Measurements from ENCODE around the gene ZC2HC1C.

ZC2HC1C gene

GRCh38 chr14:75128596-75128990 lies 59.2 kb downstream of the ZC2HC1C start:
- H3K36me3 ChIP-seq (ENCODE audit: control insufficient read depth, insufficient read depth, low read length) = no peaks in the 10 kb centered on the region; the same call in 1 of the 2 replicates
- TF ChIP-seq, protein P1, sequence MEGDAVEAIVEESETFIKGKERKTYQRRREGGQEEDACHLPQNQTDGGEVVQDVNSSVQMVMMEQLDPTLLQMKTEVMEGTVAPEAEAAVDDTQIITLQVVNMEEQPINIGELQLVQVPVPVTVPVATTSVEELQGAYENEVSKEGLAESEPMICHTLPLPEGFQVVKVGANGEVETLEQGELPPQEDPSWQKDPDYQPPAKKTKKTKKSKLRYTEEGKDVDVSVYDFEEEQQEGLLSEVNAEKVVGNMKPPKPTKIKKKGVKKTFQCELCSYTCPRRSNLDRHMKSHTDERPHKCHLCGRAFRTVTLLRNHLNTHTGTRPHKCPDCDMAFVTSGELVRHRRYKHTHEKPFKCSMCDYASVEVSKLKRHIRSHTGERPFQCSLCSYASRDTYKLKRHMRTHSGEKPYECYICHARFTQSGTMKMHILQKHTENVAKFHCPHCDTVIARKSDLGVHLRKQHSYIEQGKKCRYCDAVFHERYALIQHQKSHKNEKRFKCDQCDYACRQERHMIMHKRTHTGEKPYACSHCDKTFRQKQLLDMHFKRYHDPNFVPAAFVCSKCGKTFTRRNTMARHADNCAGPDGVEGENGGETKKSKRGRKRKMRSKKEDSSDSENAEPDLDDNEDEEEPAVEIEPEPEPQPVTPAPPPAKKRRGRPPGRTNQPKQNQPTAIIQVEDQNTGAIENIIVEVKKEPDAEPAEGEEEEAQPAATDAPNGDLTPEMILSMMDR (IDR thresholded peaks at IDR 0.05; ENCODE audit: insufficient read depth, low read length, poor library complexity, severe bottlenecking) = no peak
- H3K27me3 ChIP-seq (replicated peaks; ENCODE audit: control insufficient read depth, insufficient read depth, low read length) = no peaks in the 10 kb centered on the region
- DNase-seq (ENCODE audit: extremely low read depth, insufficient read length) = no peak
- no peak overlapping the region for H3K4me3 ChIP-seq (replicated peaks; ENCODE audit: low read depth, low read length)

All from GM06990 (cell line).